ENCODE measurements around the gene MAP2. TPM values are rescaled to one million over a fixed set of nuclear protein-coding genes. Genes with fewer than 3 reads are reported as not detected.

Gene MAP2
- total and polyA plus RNA-seq, 2 of the 8 experiments (the other 6 are each of a cell fraction or from before 2014, with no cell fraction given) = 5.9 to 9.4 TPM

GRCh38 chr2:209638346-209638745 is 214.5 kb downstream of the MAP2 start:
- H3K36me3 ChIP-seq (ENCODE audit: control insufficient read depth in 2 of 4, insufficient read depth in 4 of 4, low read length in 3 of 4) = no peaks in the 10 kb centered on the region
- H2BK5ac ChIP-seq (ENCODE audit: low read depth, low read length) = no peak overlapping the region
- H3K4me3 ChIP-seq (ENCODE audit: extremely low read depth in 1 of 4, insufficient read depth in 2 of 4, low read depth in 3 of 4, low read length in 4 of 4) = no peak overlapping the region
- no peaks in the 10 kb centered on the region for H3K9me3 ChIP-seq (ENCODE audit: insufficient read depth in 2 of 2, low read depth in 1 of 2, low read length in 1 of 2)
- no peak overlapping the region for H3K4ac ChIP-seq (replicated peaks; ENCODE audit: insufficient read length, low read depth, low read length)
- 85% methylated on average over 2 of the region's 2 CpGs; no CpG with 5 or more reads in 1 of the 2 experiments for WGBS, 2 experiments (ENCODE audit: extremely low coverage in 1 of 2, insufficient coverage in 1 of 2, insufficient read length in 1 of 2, insufficient replicate concordance in 2 of 2, low coverage in 1 of 2, low lambda C conversion rate in 2 of 2, missing lambda C conversion rate in 1 of 2)
- DNase-seq (ENCODE audit: low read depth in 1 of 2, low spot score in 2 of 2) (no peak), FAIRE-seq (no peak)
- no peak overlapping the region for H2AK5ac ChIP-seq (ENCODE audit: low read depth, low read length)
- no peak overlapping the region for H3K18ac ChIP-seq (ENCODE audit: extremely low read depth, low read length)
- H3K4me1 ChIP-seq (replicated peaks in 1 of 4; ENCODE audit: control insufficient read depth in 3 of 4, insufficient read depth in 4 of 4, low read length in 3 of 4) = no peaks in the 10 kb centered on the region; a peak in 1 of 7 replicates
- no peak overlapping the region for H3K56ac ChIP-seq (replicated peaks; ENCODE audit: insufficient read length, low read depth, low read length)
- no peak overlapping the region for H4K91ac ChIP-seq (replicated peaks; ENCODE audit: insufficient read length, low read length)
- no peaks in the 10 kb centered on the region for H3K79me2 ChIP-seq (ENCODE audit: control insufficient read depth in 1 of 2, insufficient read depth in 2 of 2, low read length in 2 of 2)
- ChIA-PET POLR2A (ENCODE audit: partially characterized antibody) (no interaction called here), CTCF (ENCODE audit: partially characterized antibody) (no interaction called here)
- no peak overlapping the region for H2BK20ac ChIP-seq (ENCODE audit: low read length)
- H3K79me1 ChIP-seq (ENCODE audit: low read depth, low read length) = no peaks in the 10 kb centered on the region
- no peak for TF ChIP-seq SIRT6 (IDR thresholded peaks at IDR 0.05; ENCODE audit: low read length)
- H2BK12ac ChIP-seq (ENCODE audit: low read depth, low read length) = no peak overlapping the region
- H3K4me2 ChIP-seq (ENCODE audit: insufficient read depth in 1 of 2, low read depth in 2 of 2, low read length in 2 of 2) = no peak overlapping the region
- no peak overlapping the region for H3K14ac ChIP-seq (ENCODE audit: insufficient read length)
- H3K27me3 ChIP-seq (replicated peaks in 1 of 4; ENCODE audit: control insufficient read depth in 3 of 4, extremely low read depth in 1 of 4, insufficient read depth in 3 of 4, low read length in 3 of 4) = no peaks in the 10 kb centered on the region
- no peak overlapping the region for H4K8ac ChIP-seq (ENCODE audit: extremely low read depth, insufficient read depth, low read length)
- no peak overlapping the region for H2BK15ac ChIP-seq (ENCODE audit: low read length)
- H2AFZ ChIP-seq (ENCODE audit: low read length) = no peak overlapping the region
- H3K23me2 ChIP-seq (ENCODE audit: low read depth, low read length) = no peaks in the 10 kb centered on the region
- no peak overlapping the region for H3K23ac ChIP-seq (ENCODE audit: insufficient read length)
- no peak overlapping the region for H4K5ac ChIP-seq (ENCODE audit: insufficient read length, low read depth, low read length)
- no peak overlapping the region for H3K9ac ChIP-seq (replicated peaks in 1 of 4; ENCODE audit: extremely low read depth in 1 of 4, low read depth in 3 of 4, low read length in 3 of 4)
- H3K27ac ChIP-seq (ENCODE audit: low read depth, low read length) = no peak overlapping the region
- no peaks in the 10 kb centered on the region for H4K20me1 ChIP-seq (replicated peaks in 1 of 2; ENCODE audit: control insufficient read depth in 1 of 2, insufficient read depth in 2 of 2, low read length in 2 of 2)
- H2BK120ac ChIP-seq (replicated peaks; ENCODE audit: low read depth, low read length) = no peak overlapping the region

Data from H1 (cell line).